Measurements from ENCODE around the gene ANXA2R. TPM values are rescaled to one million over a fixed set of nuclear protein-coding genes. Genes with fewer than 3 reads are reported as not detected.
"Not testable (repeated sequence)": the region's sequence is repeated elsewhere in the genome, so short reads cannot be mapped to it uniquely, and the experiment has no call there.

Gene ANXA2R
- total RNA-seq, 2 experiments from 2014 or later: 11.4 to 13.5 TPM

DNA sequence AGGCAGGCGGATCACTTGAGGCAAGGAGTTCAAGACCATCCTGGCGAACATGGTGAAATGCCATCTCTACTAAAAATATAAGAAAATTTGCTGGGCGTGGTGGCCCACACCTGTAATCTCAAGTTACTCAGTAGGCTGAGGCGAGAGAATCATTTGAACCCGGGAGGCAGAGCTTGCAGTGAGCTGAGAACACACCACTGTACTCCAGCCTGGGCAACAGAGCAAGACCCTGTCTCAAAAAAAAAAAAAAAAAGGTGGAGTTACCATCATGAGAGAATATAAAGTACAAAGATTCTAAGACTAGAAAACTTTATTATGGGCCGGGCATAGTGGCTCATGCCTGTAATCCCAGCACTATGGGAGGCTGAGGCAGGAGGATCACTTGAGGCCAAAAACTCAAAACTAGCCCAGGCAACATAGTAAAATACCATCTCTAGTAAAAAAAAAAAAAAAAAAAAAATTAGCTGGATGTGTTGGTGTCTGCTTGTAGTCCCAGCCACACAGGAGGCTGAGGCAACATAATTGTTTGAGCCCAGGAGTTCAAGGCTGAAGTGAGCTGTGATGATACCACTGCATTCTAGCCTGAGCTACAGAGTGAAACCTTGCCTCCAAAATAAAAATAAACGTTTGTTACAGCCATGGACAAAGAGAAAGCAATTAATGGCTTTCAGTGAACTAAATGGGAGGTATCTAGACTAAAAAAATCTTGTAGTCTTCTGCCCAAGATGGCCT is 12.9 kb downstream of the ANXA2R start:
- Histone ChIP-seq H3K9me3 (ENCODE audit: low read length) (no peaks in the 10 kb centered on the region), H3K27ac (ENCODE audit: low read depth, low read length, poor library complexity, severe bottlenecking) (no peak overlapping the region), H3K4me2 (ENCODE audit: low read length) (no peak overlapping the region), H3K36me3 (ENCODE audit: insufficient read depth, low read length) (no peaks in the 10 kb centered on the region), H4K20me1 (ENCODE audit: insufficient read depth, low read length) (no peaks in the 10 kb centered on the region), H3K9me2 (ENCODE audit: insufficient read depth, low read length) (no peaks in the 10 kb centered on the region), H3K4me3 (ENCODE audit: low read depth, low read length, poor library complexity, severe bottlenecking) (no peak overlapping the region), H2AFZ (ENCODE audit: low read length) (no peak overlapping the region), H3K4me1 (ENCODE audit: insufficient read depth, low read length, poor library complexity, severe bottlenecking) (no peaks in the 10 kb centered on the region), H3K79me2 (ENCODE audit: insufficient read depth, low read depth, low read length) (no peaks in the 10 kb centered on the region)
- intact Hi-C loops (cut with micrococcal nuclease; ENCODE audit: unreplicated experiment): no loop called here
- DNase-seq (ENCODE audit: low spot score): no peak
- TF ChIP-seq, protein P1, sequence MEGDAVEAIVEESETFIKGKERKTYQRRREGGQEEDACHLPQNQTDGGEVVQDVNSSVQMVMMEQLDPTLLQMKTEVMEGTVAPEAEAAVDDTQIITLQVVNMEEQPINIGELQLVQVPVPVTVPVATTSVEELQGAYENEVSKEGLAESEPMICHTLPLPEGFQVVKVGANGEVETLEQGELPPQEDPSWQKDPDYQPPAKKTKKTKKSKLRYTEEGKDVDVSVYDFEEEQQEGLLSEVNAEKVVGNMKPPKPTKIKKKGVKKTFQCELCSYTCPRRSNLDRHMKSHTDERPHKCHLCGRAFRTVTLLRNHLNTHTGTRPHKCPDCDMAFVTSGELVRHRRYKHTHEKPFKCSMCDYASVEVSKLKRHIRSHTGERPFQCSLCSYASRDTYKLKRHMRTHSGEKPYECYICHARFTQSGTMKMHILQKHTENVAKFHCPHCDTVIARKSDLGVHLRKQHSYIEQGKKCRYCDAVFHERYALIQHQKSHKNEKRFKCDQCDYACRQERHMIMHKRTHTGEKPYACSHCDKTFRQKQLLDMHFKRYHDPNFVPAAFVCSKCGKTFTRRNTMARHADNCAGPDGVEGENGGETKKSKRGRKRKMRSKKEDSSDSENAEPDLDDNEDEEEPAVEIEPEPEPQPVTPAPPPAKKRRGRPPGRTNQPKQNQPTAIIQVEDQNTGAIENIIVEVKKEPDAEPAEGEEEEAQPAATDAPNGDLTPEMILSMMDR (conservative IDR thresholded peaks at IDR 0.05; ENCODE audit: low read length): no peak
- TF ChIP-seq EZH2phosphoT487 (IDR thresholded peaks at IDR 0.05; ENCODE audit: borderline replicate concordance, low read depth, low read length): no peak
- no TSS peak for BruUV-seq (replicated peaks)
- POLR2A ChIA-PET: interaction anchor here (0.6 to 0.9 kb wide), 3 partner anchors 9 to 77 kb away, joined by 3 to 5 read pairs (median 3); no protein-coding TSS in a partner anchor
- CTCF ChIA-PET (ENCODE audit: unreplicated experiment): no interaction called here

GRCh38 chr5:43025184-43025950 is 14.8 kb downstream of the ANXA2R start:
- BruUV-seq (replicated peaks): not testable (repeated sequence)

DNA sequence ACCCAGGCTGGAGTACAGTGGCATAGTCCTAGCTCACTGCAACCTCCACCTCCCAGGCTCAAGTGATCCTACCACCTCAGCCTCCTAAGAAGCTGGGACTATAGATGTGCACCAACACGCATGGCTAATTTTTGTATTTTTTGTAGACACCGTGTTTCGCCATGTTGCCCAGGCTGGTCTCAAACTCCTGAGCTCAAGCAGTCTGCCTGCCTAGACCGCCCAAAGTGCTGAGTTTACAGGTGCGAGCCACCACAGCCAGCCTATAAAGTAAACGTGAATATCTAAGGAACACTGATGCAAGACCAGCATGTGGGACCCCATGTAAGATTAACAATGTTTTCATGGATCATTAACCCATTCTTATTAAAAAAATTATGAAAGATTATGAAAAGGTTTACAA is 15.9 kb downstream of the ANXA2R start:
- TF ChIP-seq EZH2phosphoT487 (IDR thresholded peaks at IDR 0.05; ENCODE audit: borderline replicate concordance, low read depth, low read length): no peak
- TF ChIP-seq, protein P1 (conservative IDR thresholded peaks at IDR 0.05; ENCODE audit: low read length): no peak
- Histone ChIP-seq H3K9me3 (ENCODE audit: low read length) (no peaks in the 10 kb centered on the region), H3K4me3 (ENCODE audit: low read depth, low read length, poor library complexity, severe bottlenecking) (no peak overlapping the region), H3K27ac (ENCODE audit: low read depth, low read length, poor library complexity, severe bottlenecking) (no peak overlapping the region), H3K36me3 (ENCODE audit: insufficient read depth, low read length) (no peaks in the 10 kb centered on the region), H4K20me1 (ENCODE audit: insufficient read depth, low read length) (no peaks in the 10 kb centered on the region), H3K4me2 (ENCODE audit: low read length) (no peak overlapping the region), H3K4me1 (ENCODE audit: insufficient read depth, low read length, poor library complexity, severe bottlenecking) (peaks cover 13% of the 10 kb centered on the region), H3K9me2 (ENCODE audit: insufficient read depth, low read length) (no peaks in the 10 kb centered on the region), H2AFZ (ENCODE audit: low read length) (no peak overlapping the region), H3K79me2 (ENCODE audit: insufficient read depth, low read depth, low read length) (no peaks in the 10 kb centered on the region)
- ChIA-PET POLR2A (interaction anchor here (0.9 to 2.2 kb wide), 3 partner anchors 13 to 27 kb away, joined by 3 to 6 read pairs (median 3); no protein-coding TSS in a partner anchor), CTCF (ENCODE audit: unreplicated experiment) (interaction anchor here (1.1 kb wide), 1 partner anchor 14 kb away, joined by 3 read pairs; no protein-coding TSS in a partner anchor)
- no peak for DNase-seq (ENCODE audit: low spot score)
- intact Hi-C loops (cut with micrococcal nuclease; ENCODE audit: unreplicated experiment): no loop called here
- BruUV-seq (replicated peaks): no TSS peak

More at GRCh38 chr5:43025184-43025950, 14.8 kb downstream of the ANXA2R start:
- H3K79me2 ChIP-seq (ENCODE audit: insufficient read depth, low read depth, low read length); H3K36me3 ChIP-seq (ENCODE audit: insufficient read depth, low read length); H3K9me2 ChIP-seq (ENCODE audit: insufficient read depth, low read length); DNase-seq (ENCODE audit: low spot score); H3K9me3 ChIP-seq (ENCODE audit: low read length); H3K27ac ChIP-seq (ENCODE audit: low read depth, low read length, poor library complexity, severe bottlenecking); H3K4me2 ChIP-seq (ENCODE audit: low read length); intact Hi-C loops (cut with micrococcal nuclease; ENCODE audit: unreplicated experiment); H4K20me1 ChIP-seq (ENCODE audit: insufficient read depth, low read length); H2AFZ ChIP-seq (ENCODE audit: low read length); CTCF ChIA-PET (ENCODE audit: unreplicated experiment); H3K4me3 ChIP-seq (ENCODE audit: low read depth, low read length, poor library complexity, severe bottlenecking): not testable (repeated sequence)
- H3K4me1 ChIP-seq (ENCODE audit: insufficient read depth, low read length, poor library complexity, severe bottlenecking): peaks cover 11% of the 10 kb centered on the region
- POLR2A ChIA-PET: interaction anchor here (0.5 kb wide), 1 partner anchor 16 kb away, joined by 3 read pairs; no protein-coding TSS in a partner anchor
